Activated CD8-positive, alpha-beta memory T cell treated with anti-CD3 and anti-CD28 coated beads for 48 hours (primary cell): ENCODE results near the gene MED29.

ENCODE experiments used
- DNase-seq, 3 experiments: peaks; one replicate each; pipeline ENCODE4 v3.0.0-alpha.2; 2020; ENCODE audit warnings: low read depth in 2 of 3, low spot score in 2 of 3

Gene MED29

GRCh38 chr19:39397360-39398296 is 6.5 kb downstream of the MED29 start:
- peak; percentile 78 to 93 (median 87) for DNase-seq

- DNase-seq = peak in 1 of 3 experiments; percentile 36
Observed at GRCh38 chr19:39398297-39398864, 7.2 kb downstream of the MED29 start.

- DNase-seq = no peak
Observed at GRCh38 chr19:39399668-39400050, 8.5 kb downstream of the MED29 start.

GRCh38 chr19:39400061-39400460 is 8.9 kb downstream of the MED29 start:
- DNase-seq = no peak

- no peak for DNase-seq
Observed at GRCh38 chr19:39401070-39401548, 9.9 kb downstream of the MED29 start.

- peak in 2 of 3 experiments; percentile 57 to 63 for DNase-seq
Observed at GRCh38 chr19:39401549-39402345, 10.6 kb downstream of the MED29 start.

- DNase-seq = peak in 2 of 3 experiments; percentile 63 to 66
Observed at GRCh38 chr19:39402346-39403300, 11.4 kb downstream of the MED29 start.

GRCh38 chr19:39403331-39404312 is 12.4 kb downstream of the MED29 start:
- peak; percentile 80 to 90 (median 89) for DNase-seq

GRCh38 chr19:39405261-39405957 is 14.2 kb downstream of the MED29 start:
- no peak for DNase-seq

GRCh38 chr19:39405958-39406655 is 14.9 kb downstream of the MED29 start:
- peak in 2 of 3 experiments; percentile 59 to 61 for DNase-seq

- peak; percentile 71 to 91 (median 84) for DNase-seq
Observed at GRCh38 chr19:39406656-39407409, 15.7 kb downstream of the MED29 start, which contains the start of gene ZFP36. TSS of gene ZFP36 (plus strand) at chr19:39406847. CDS start at chr19:39406905, 58 bp downstream.

GRCh38 chr19:39407410-39407659 is 16.2 kb downstream of the MED29 start:
- DNase-seq = no peak

GRCh38 chr19:39407660-39408391 is 16.6 kb downstream of the MED29 start:
- DNase-seq = no peak

- DNase-seq = no peak
Observed at GRCh38 chr19:39408392-39409207, 17.4 kb downstream of the MED29 start.

GRCh38 chr19:39409208-39410016 is 18.2 kb downstream of the MED29 start:
- DNase-seq = peak in 2 of 3 experiments; percentile 55 to 79
